ENCODE data around the gene SGTA. TPM values are rescaled to one million over a fixed set of nuclear protein-coding genes. Genes with fewer than 3 reads are reported as not detected.

Gene SGTA
- total and polyA plus RNA-seq, 2 of the 4 experiments (the other 2 are of a cell fraction) = 17.4 to 72.9 TPM

GRCh38 chr19:2719232-2719735, 63.8 kb downstream of the SGTA start:
- Histone ChIP-seq H3K56ac (ENCODE audit: extremely low read depth, insufficient read depth, low read length) (no peak overlapping the region), H3K79me1 (ENCODE audit: low read depth in 1 of 2, low read length in 2 of 2) (peaks cover 0 to 10% of the 10 kb centered on the region in 2 experiments; a peak in 2 of 4 replicates), H2BK20ac (ENCODE audit: low read depth, low read length) (no peak overlapping the region), H2BK5ac (ENCODE audit: low read depth, low read length, poor library complexity, severe bottlenecking) (no peak overlapping the region), H4K5ac (ENCODE audit: low read depth, low read length) (no peak overlapping the region), H3K23ac (ENCODE audit: low read depth, low read length) (no peak overlapping the region), H2BK15ac (ENCODE audit: low read depth, low read length) (no peak overlapping the region), H3K14ac (replicated peaks; ENCODE audit: low read depth, low read length) (no peak overlapping the region), H3K9me1 (ENCODE audit: insufficient read depth, low read length) (peaks cover 7% of the 10 kb centered on the region; the same call in 1 of the 2 replicates), H3K4me2 (ENCODE audit: low read depth, low read length) (no peak overlapping the region), H3K9ac (ENCODE audit: low read depth, low read length) (no peak overlapping the region), H4K8ac (ENCODE audit: low read depth in 2 of 2, low read length in 2 of 2) (no peak overlapping the region), H3K18ac (ENCODE audit: low read depth, low read length) (no peak overlapping the region), H2AFZ (replicated peaks; ENCODE audit: low read length, poor library complexity) (no peak overlapping the region), H3K27ac (ENCODE audit: insufficient read depth, low read length) (no peak overlapping the region), H2BK120ac (ENCODE audit: low read depth, low read length) (no peak overlapping the region), H3K4me1 (ENCODE audit: control insufficient read depth, insufficient read depth, low read length) (peaks cover 17% of the 10 kb centered on the region), H3K4ac (ENCODE audit: low read depth, low read length) (no peak overlapping the region), H3K4me3 (ENCODE audit: insufficient read depth, low read depth, low read length) (no peak overlapping the region), H3K27me3 (ENCODE audit: control insufficient read depth, insufficient read depth, low read length) (no peaks in the 10 kb centered on the region; the same call in 1 of the 2 replicates), H4K91ac (ENCODE audit: insufficient read depth, low read depth, low read length) (no peak overlapping the region), H3K36me3 (ENCODE audit: control insufficient read depth, insufficient read depth, low read length) (peaks cover 4% of the 10 kb centered on the region; the same call in 1 of the 2 replicates), H2AK5ac (ENCODE audit: low read depth, low read length) (peak overlapping the region; percentile 3; the same call in 1 of the 2 replicates), H2AK9ac (replicated peaks; ENCODE audit: low read depth, low read length, poor library complexity) (no peak overlapping the region), H3K9me3 (ENCODE audit: control insufficient read depth, insufficient read depth, low read length) (peaks cover 9% of the 10 kb centered on the region), H4K20me1 (ENCODE audit: insufficient read depth, low read length) (no peaks in the 10 kb centered on the region; the same call in 1 of the 2 replicates)
- POLR2A ChIA-PET (ENCODE audit: unreplicated experiment) = no interaction called here
- CTCF ChIA-PET = no interaction called here
- intact Hi-C loops (cut with micrococcal nuclease) (no loop called here), dilution Hi-C loops (cut with HindIII; ENCODE audit: low sequenced_read_pairs, unreplicated experiment) (no loop called here), in situ Hi-C loops (cut with MboI; ENCODE audit: low sequenced_read_pairs) (no loop called here)
- BruUV-seq (replicated peaks) = no TSS peak
- WGBS, 2 experiments (ENCODE audit: extremely low coverage in 2 of 2, insufficient read length in 1 of 2) = 58% methylated on average over 2 of the region's 7 CpGs; no CpG with 5 or more reads in 1 of the 2 experiments
- no peak for DNase-seq
- TF ChIP-seq MXI1 (IDR thresholded peaks at IDR 0.05; ENCODE audit: borderline replicate concordance, low read depth, low read length) = no peak
- TF ChIP-seq RAD21 (IDR thresholded peaks at IDR 0.05; ENCODE audit: low read length) = no peak
- TF ChIP-seq CTCF (conservative IDR thresholded peaks at IDR 0.05; ENCODE audit: low read depth, low read length) = no peak
- no peak for TF ChIP-seq ELK1 (IDR thresholded peaks at IDR 0.05; ENCODE audit: borderline replicate concordance, low read depth, low read length)
- no peak for TF ChIP-seq NFE2L2 (IDR thresholded peaks at IDR 0.05; ENCODE audit: low read depth, low read length)
- no peak for ATAC-seq (ENCODE audit: low read depth)

Data from IMR-90 (cell line).